Activated naive CD4-positive, alpha-beta T cell treated with anti-CD3 and anti-CD28 coated beads for 36 hours (primary cell): ENCODE measurements around the gene PHETA1. TPM values are rescaled to one million over a fixed set of nuclear protein-coding genes. Genes with fewer than 3 reads are reported as not detected.
"Not testable (repeated sequence)": the region's sequence is repeated elsewhere in the genome, so short reads cannot be mapped to it uniquely, and the experiment has no call there.

Source experiments
- CTCF ChIA-PET: fragments of 350-600 bp; sonication (Branson Sonifier 250); formaldehyde crosslinking; loops from one replicate; lab custom pipeline; 2021; ENCODE audit warnings: antibody characterized with exemption; lab: Charles Lee
- DNase-seq: peaks from one replicate; pipeline ENCODE4 v3.0.0-alpha.2; 2020
- H3K27ac Mint-ChIP-seq: one replicate; pipeline ENCODE4 v1.8.0; 2021; ENCODE audit warnings: mild to moderate bottlenecking, mixed read lengths
- H3K27me3 Mint-ChIP-seq: one replicate; pipeline ENCODE4 v1.8.0; 2021; ENCODE audit warnings: low read depth, mixed read lengths
- H3K36me3 Mint-ChIP-seq: one replicate; pipeline ENCODE4 v1.8.0; 2021; ENCODE audit warnings: low read depth, mixed read lengths
- H3K4me1 Mint-ChIP-seq: one replicate; pipeline ENCODE4 v1.8.0; 2021; ENCODE audit warnings: low read depth, mixed read lengths
- H3K4me3 Mint-ChIP-seq: one replicate; pipeline ENCODE4 v1.8.0; 2021; ENCODE audit warnings: mild to moderate bottlenecking, moderate library complexity, mixed read lengths
- H3K9me3 Mint-ChIP-seq: one replicate; pipeline ENCODE4 v1.8.0; 2021; ENCODE audit warnings: mixed read lengths
- intact Hi-C: fragments of 100-400 bp; cut with micrococcal nuclease; formaldehyde crosslinking; loops from one replicate; pipeline ENCODE4 v1.15.1; 2023
- total RNA-seq, 2 experiments: library from RNA; stranded (reverse); gene quantifications; one replicate each; pipeline ENCODE4 v1.2.3, GENCODE V29; 2021

PHETA1 gene
- total RNA-seq, 2 experiments from 2014 or later: 0.35 to 1.0 TPM

- DNase-seq: no peak
- Mint-ChIP-seq H3K4me3 (no peak overlapping the region), H3K27me3 (no peaks in the 10 kb centered on the region), H3K27ac (no peak overlapping the region), H3K4me1 (peaks cover 2% of the 10 kb centered on the region), H3K36me3 (no peaks in the 10 kb centered on the region), H3K9me3 (no peaks in the 10 kb centered on the region)
- intact Hi-C loops: no loop called here
- CTCF ChIA-PET: no interaction called here
Observed at GRCh38 chr12:111387747-111388323, 18.9 kb upstream of the PHETA1 start.

DNA sequence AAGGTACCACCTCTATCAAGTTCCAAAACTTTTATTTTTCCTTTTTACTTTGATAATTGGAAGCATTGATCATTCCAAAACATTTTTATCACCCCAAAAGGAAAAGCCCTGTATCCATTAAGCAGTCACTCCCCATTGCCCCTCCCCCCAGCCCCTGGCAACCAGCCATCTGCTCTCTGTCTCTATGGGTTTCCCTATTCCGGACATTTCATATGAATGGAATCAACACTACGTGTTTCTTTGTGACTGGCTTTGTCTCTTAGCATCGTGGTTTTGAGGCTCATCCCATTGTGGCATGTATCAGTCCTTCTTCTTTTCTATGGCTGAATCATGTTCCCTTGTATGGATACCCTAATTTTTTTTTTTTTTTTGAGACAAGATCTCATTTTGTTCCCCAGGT lies 18.0 kb upstream of the PHETA1 start:
- Mint-ChIP-seq H3K36me3 (no peaks in the 10 kb centered on the region), H3K4me3 (no peak overlapping the region), H3K4me1 (peaks cover 2% of the 10 kb centered on the region), H3K27ac (no peak overlapping the region), H3K9me3 (no peaks in the 10 kb centered on the region), H3K27me3 (peaks cover 2% of the 10 kb centered on the region)
- DNase-seq: no peak
- intact Hi-C loops: no loop called here
- CTCF ChIA-PET: no interaction called here

GRCh38 chr12:111384596-111384995 lies 15.7 kb upstream of the PHETA1 start:
- Mint-ChIP-seq H3K27me3 (peaks cover 2% of the 10 kb centered on the region), H3K4me3 (no peak overlapping the region), H3K9me3 (no peaks in the 10 kb centered on the region), H3K4me1 (peaks cover 2% of the 10 kb centered on the region), H3K36me3 (no peaks in the 10 kb centered on the region), H3K27ac (no peak overlapping the region)
- DNase-seq: no peak
- intact Hi-C loops: no loop called here
- CTCF ChIA-PET: interaction anchor here (0.9 kb wide), 2 partner anchors 12 to 66 kb away, joined by 3 to 5 read pairs; no protein-coding TSS in a partner anchor

GRCh38 chr12:111379942-111380554 lies 11.2 kb upstream of the PHETA1 start:
- peaks cover 2% of the 10 kb centered on the region for H3K27me3 Mint-ChIP-seq
- H3K36me3 Mint-ChIP-seq: no peaks in the 10 kb centered on the region
- DNase-seq: no peak
- peaks cover 2% of the 10 kb centered on the region for H3K9me3 Mint-ChIP-seq
- intact Hi-C loops: no loop called here
- H3K27ac Mint-ChIP-seq: no peak overlapping the region
- H3K4me3 Mint-ChIP-seq: no peak overlapping the region
- H3K4me1 Mint-ChIP-seq: peaks cover 2% of the 10 kb centered on the region
- CTCF ChIA-PET: interaction anchor here (0.7 to 1.4 kb wide), 2 partner anchors 16 to 30 kb away, joined by 5 to 7 read pairs; no protein-coding TSS in a partner anchor

DNA sequence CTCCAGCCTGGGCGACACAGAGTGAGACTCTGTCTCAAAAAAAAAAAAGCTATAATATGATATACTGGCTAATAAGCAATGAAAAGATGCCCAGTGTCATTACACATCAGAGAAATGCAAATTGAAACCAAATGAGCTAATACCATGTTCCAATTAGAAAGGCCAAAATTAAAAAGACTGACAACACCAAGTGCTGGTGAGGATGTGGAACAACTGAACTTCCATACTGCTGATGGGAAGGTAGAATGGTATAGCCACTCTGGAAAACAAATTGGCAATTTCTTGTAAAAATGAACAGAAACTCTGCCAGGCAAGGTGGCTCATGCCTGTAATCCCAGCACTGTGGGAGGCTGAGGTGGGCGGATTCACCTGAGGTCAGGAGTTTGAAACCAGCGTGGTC lies 8.5 kb upstream of the PHETA1 start:
- no peak overlapping the region for H3K4me3 Mint-ChIP-seq
- H3K9me3 Mint-ChIP-seq: peaks cover 2% of the 10 kb centered on the region
- H3K36me3 Mint-ChIP-seq: no peaks in the 10 kb centered on the region
- peaks cover 1% of the 10 kb centered on the region for H3K27me3 Mint-ChIP-seq
- H3K27ac Mint-ChIP-seq: no peak overlapping the region
- CTCF ChIA-PET: no interaction called here
- intact Hi-C loops: no loop called here
- no peaks in the 10 kb centered on the region for H3K4me1 Mint-ChIP-seq
- no peak for DNase-seq

- intact Hi-C loops, CTCF ChIA-PET, H3K27me3 Mint-ChIP-seq: not testable (repeated sequence)
Observed at GRCh38 chr12:111373231-111373630, 4.3 kb upstream of the PHETA1 start.

GRCh38 chr12:111369496-111370220 lies 763 bp upstream of the PHETA1 start:
- Mint-ChIP-seq H3K36me3 (no peaks in the 10 kb centered on the region), H3K4me1 (peaks cover 14% of the 10 kb centered on the region), H3K9me3 (no peaks in the 10 kb centered on the region), H3K27me3 (no peaks in the 10 kb centered on the region), H3K27ac (no peak overlapping the region), H3K4me3 (peak overlapping the region; percentile 73)
- intact Hi-C loops: no loop called here
- DNase-seq: no peak
- CTCF ChIA-PET: interaction anchor here (0.8 to 1.7 kb wide), 5 partner anchors 27 to 395 kb away, joined by 3 to 10 read pairs (median 3); no protein-coding TSS in a partner anchor

More at GRCh38 chr12:111373231-111373630, 4.3 kb upstream of the PHETA1 start:
- not testable (repeated sequence) for DNase-seq, H3K27ac Mint-ChIP-seq, H3K36me3 Mint-ChIP-seq, H3K4me3 Mint-ChIP-seq, H3K4me1 Mint-ChIP-seq, H3K9me3 Mint-ChIP-seq

GRCh38 chr12:111368291-111368787 lies 556 bp downstream of the PHETA1 start:
- H3K36me3 Mint-ChIP-seq: no peaks in the 10 kb centered on the region
- H3K27me3 Mint-ChIP-seq: no peaks in the 10 kb centered on the region
- CTCF ChIA-PET: interaction anchor here (1.2 to 1.9 kb wide), 4 partner anchors 15 to 83 kb away, joined by 3 to 10 read pairs (median 6); no protein-coding TSS in a partner anchor
- H3K27ac Mint-ChIP-seq: no peak overlapping the region
- DNase-seq: no peak
- peaks cover 14% of the 10 kb centered on the region for H3K4me1 Mint-ChIP-seq
- intact Hi-C loops: no loop called here
- H3K4me3 Mint-ChIP-seq: peak overlapping the region; percentile 53
- no peaks in the 10 kb centered on the region for H3K9me3 Mint-ChIP-seq

DNA sequence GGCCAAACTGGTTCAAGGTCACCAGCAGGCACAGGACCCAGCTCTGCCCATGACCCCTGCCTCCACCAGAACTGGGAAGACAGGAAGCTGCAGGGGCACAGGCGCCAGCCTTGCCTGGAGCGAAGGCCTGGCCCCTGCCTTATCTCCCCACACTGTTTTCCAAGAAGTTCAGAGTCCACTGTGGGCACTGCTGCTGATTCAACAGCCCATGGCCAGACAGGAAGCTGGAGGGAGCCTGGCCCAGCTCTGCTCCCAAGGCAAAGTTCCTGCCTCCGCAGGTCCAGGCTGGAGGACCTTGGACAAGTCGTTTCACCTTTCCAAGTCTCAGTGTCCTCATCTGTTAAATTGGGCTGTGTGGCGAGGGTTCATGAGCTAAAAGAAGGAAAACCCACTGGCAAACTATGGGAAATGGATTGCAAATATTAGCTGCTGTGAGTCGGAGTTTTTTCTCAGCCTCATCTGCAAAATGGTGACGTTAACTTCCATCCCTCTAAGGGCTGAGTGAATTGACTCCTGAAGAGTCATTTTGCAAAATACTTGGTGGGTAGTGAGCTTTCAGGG lies 1.2 kb downstream of the PHETA1 start:
- no peaks in the 10 kb centered on the region for H3K9me3 Mint-ChIP-seq
- no peak overlapping the region for H3K27ac Mint-ChIP-seq
- CTCF ChIA-PET: interaction anchor here (0.6 to 1.9 kb wide), 6 partner anchors 16 to 84 kb away, joined by 3 to 10 read pairs (median 4); no protein-coding TSS in a partner anchor
- H3K4me3 Mint-ChIP-seq: peak overlapping the region; percentile 53
- no peak for DNase-seq
- intact Hi-C loops: no loop called here
- no peaks in the 10 kb centered on the region for H3K36me3 Mint-ChIP-seq
- H3K27me3 Mint-ChIP-seq: no peaks in the 10 kb centered on the region
- H3K4me1 Mint-ChIP-seq: peaks cover 14% of the 10 kb centered on the region

GRCh38 chr12:111366583-111366982 lies 2.3 kb downstream of the PHETA1 start:
- DNase-seq: no peak
- intact Hi-C loops: no loop called here
- CTCF ChIA-PET: interaction anchor here (1.1 to 1.9 kb wide), 2 partner anchors 30 to 85 kb away, joined by 3 to 7 read pairs; no protein-coding TSS in a partner anchor
- Mint-ChIP-seq H3K27ac (no peak overlapping the region), H3K9me3 (no peaks in the 10 kb centered on the region), H3K36me3 (no peaks in the 10 kb centered on the region), H3K27me3 (no peaks in the 10 kb centered on the region), H3K4me1 (peaks cover 14% of the 10 kb centered on the region), H3K4me3 (no peak overlapping the region)

- no peak for DNase-seq
- no peak overlapping the region for H3K4me3 Mint-ChIP-seq
- no peaks in the 10 kb centered on the region for H3K27me3 Mint-ChIP-seq
- no peaks in the 10 kb centered on the region for H3K36me3 Mint-ChIP-seq
- H3K4me1 Mint-ChIP-seq: peaks cover 14% of the 10 kb centered on the region
- CTCF ChIA-PET: no interaction called here
- intact Hi-C loops: no loop called here
- H3K27ac Mint-ChIP-seq: peak overlapping the region; percentile 30
- no peaks in the 10 kb centered on the region for H3K9me3 Mint-ChIP-seq
Observed at GRCh38 chr12:111366075-111366474, 2.8 kb downstream of the PHETA1 start.

GRCh38 chr12:111363578-111363977 lies 5.3 kb downstream of the PHETA1 start:
- peaks cover 20% of the 10 kb centered on the region for H3K4me1 Mint-ChIP-seq
- no peak overlapping the region for H3K27ac Mint-ChIP-seq
- DNase-seq: no peak
- CTCF ChIA-PET: interaction anchor here (0.6 kb wide), 1 partner anchor 538 kb away, joined by 3 read pairs; no protein-coding TSS in a partner anchor
- H3K4me3 Mint-ChIP-seq: no peak overlapping the region
- H3K27me3 Mint-ChIP-seq: peaks cover 7% of the 10 kb centered on the region
- H3K9me3 Mint-ChIP-seq: no peaks in the 10 kb centered on the region
- intact Hi-C loops: no loop called here
- H3K36me3 Mint-ChIP-seq: no peaks in the 10 kb centered on the region
